T47D (cell line): ENCODE data around the gene WDR19.
"Not testable (repeated sequence)": the region's sequence is repeated elsewhere in the genome, so short reads cannot be mapped to it uniquely, and the experiment has no call there.

Source experiments
- DNase-seq, 2 experiments: peaks; one replicate each; pipeline versions ENCODE4 v3.0.0 to v3.0.0-alpha.2; 2011 to 2012; ENCODE audit warnings: low read depth in 1 of 2, low spot score in 1 of 2
- JUND ChIP-seq: IDR thresholded peaks from 2 replicates; pipeline ENCODE4 v1.6.1; 2012; ENCODE audit warnings: low read depth
- in situ Hi-C: cut with HindIII; loops from 2 replicates; pipeline ENCODE4 v1.10.0; 2016; ENCODE audit warnings: low sequenced_read_pairs, low pct_unique_long_range_greater_than_20kb

Gene WDR19

GRCh38 chr4:39181905-39182638 is at the start of gene WDR19:
WDR19 (plus strand) TSS chr4:39182529; CDS start chr4:39182558, 29 bp downstream.
- TF ChIP-seq JUND = no peak

GRCh38 chr4:39133623-39134022 is 48.7 kb upstream of the WDR19 start:
- in situ Hi-C loops = no loop called here
- TF ChIP-seq JUND = no peak
- DNase-seq = no peak

More at GRCh38 chr4:39181905-39182638, at the start of gene WDR19:
- in situ Hi-C loops = no loop called here
- DNase-seq = peak; percentile 87 to 99

- in situ Hi-C loops = no loop called here
- no peak for TF ChIP-seq JUND
- DNase-seq = no peak
Measured at GRCh38 chr4:39134683-39135306, 47.5 kb upstream of the WDR19 start.

- DNase-seq, in situ Hi-C loops: not testable (repeated sequence)
Measured at GRCh38 chr4:39138227-39138626, 44.1 kb upstream of the WDR19 start.

- TF ChIP-seq JUND = no peak
- in situ Hi-C loops = no loop called here
- no peak for DNase-seq
Measured at GRCh38 chr4:39146211-39146610, 36.1 kb upstream of the WDR19 start.

GRCh38 chr4:39154009-39154408 is 28.3 kb upstream of the WDR19 start:
- no peak for TF ChIP-seq JUND
- DNase-seq = no peak
- in situ Hi-C loops = no loop called here

- DNase-seq = no peak
- no peak for TF ChIP-seq JUND
- in situ Hi-C loops = no loop called here
Measured at GRCh38 chr4:39157520-39157919, 24.8 kb upstream of the WDR19 start.

GRCh38 chr4:39166177-39166576 is 16.2 kb upstream of the WDR19 start:
- no peak for TF ChIP-seq JUND
- in situ Hi-C loops = no loop called here
- no peak for DNase-seq

GRCh38 chr4:39166669-39167068 is 15.7 kb upstream of the WDR19 start:
- in situ Hi-C loops = no loop called here
- DNase-seq = no peak
- TF ChIP-seq JUND = no peak

- peak in 1 of 2 experiments; percentile 67 for DNase-seq
- no peak for TF ChIP-seq JUND
- in situ Hi-C loops = no loop called here
Measured at GRCh38 chr4:39169426-39169825, 12.9 kb upstream of the WDR19 start.

- DNase-seq = no peak
- in situ Hi-C loops = no loop called here
- TF ChIP-seq JUND = no peak
Measured at GRCh38 chr4:39170301-39170700, 12.0 kb upstream of the WDR19 start.

GRCh38 chr4:39178706-39179105 is 3.6 kb upstream of the WDR19 start:
- in situ Hi-C loops = no loop called here
- TF ChIP-seq JUND = no peak
- no peak for DNase-seq

GRCh38 chr4:39179681-39180080 is 2.6 kb upstream of the WDR19 start:
- in situ Hi-C loops = no loop called here
- TF ChIP-seq JUND = no peak
- no peak for DNase-seq

- in situ Hi-C loops, DNase-seq: not testable (repeated sequence)
Measured at GRCh38 chr4:39180629-39181028, 1.7 kb upstream of the WDR19 start.
